Stomach (tissue), 4 donors: ENCODE data around the gene ACTN4.

Experiments used
- POLR2AphosphoS5 ChIP-seq, 3 donors: sonication (generic); formaldehyde crosslinking; IDR thresholded peaks; one replicate each; pipeline ENCODE4 v1.6.1; 2016; ENCODE audit warnings: antibody characterized with exemption in 3 of 3
- TF ChIP-seq, protein P1 (sequence below), 7 experiments: fragments of 450-650 bp in 4 of 7; fragments of 200-600 bp in 3 of 7; sonication (generic) in 3 of 7; IDR thresholded peaks; one replicate each; pipeline ENCODE4 v1.5.1; 2016 to 2019; ENCODE audit warnings: antibody characterized with exemption in 7 of 7, control low read depth in 2 of 7, mild to moderate bottlenecking in 1 of 7

DNA sequence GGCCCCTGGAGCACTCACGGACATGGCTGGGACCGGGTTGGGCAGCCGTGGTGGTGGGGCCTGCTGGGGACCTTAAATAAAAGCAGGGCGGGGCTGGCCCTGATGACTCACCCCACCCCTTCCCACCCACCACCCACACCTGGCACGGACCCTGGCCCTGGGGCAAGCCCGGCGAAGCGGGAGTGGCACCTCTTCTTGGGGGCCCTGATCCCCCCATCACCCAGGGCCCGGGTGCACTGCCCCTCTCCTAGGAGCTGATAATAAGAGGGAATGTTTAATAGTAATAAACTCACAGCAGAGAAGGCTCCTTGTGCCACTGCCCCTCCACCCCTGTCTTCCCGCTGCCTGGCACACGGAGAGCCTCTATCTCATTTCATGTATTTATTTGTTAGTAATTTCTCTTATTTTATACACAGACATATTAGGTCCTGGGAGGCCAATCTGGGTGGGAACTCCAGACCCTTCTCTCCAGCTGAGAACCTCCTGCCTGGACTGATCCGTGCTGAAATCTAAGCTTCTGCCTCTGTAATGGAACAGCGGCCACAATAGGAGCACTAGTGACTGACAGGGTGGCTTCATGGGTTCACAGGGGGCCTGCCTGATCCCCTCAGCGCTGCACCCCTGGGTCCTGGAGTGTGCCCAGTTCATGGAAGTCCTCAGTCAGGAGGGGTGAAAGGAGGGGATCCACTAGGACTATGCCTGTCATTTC is 126.2 kb downstream of the ACTN4 start, which contains the start of gene LGALS7:
- TF ChIP-seq POLR2AphosphoS5 (IDR thresholded peaks at IDR 0.05) = no peak
- TF ChIP-seq, protein P1, sequence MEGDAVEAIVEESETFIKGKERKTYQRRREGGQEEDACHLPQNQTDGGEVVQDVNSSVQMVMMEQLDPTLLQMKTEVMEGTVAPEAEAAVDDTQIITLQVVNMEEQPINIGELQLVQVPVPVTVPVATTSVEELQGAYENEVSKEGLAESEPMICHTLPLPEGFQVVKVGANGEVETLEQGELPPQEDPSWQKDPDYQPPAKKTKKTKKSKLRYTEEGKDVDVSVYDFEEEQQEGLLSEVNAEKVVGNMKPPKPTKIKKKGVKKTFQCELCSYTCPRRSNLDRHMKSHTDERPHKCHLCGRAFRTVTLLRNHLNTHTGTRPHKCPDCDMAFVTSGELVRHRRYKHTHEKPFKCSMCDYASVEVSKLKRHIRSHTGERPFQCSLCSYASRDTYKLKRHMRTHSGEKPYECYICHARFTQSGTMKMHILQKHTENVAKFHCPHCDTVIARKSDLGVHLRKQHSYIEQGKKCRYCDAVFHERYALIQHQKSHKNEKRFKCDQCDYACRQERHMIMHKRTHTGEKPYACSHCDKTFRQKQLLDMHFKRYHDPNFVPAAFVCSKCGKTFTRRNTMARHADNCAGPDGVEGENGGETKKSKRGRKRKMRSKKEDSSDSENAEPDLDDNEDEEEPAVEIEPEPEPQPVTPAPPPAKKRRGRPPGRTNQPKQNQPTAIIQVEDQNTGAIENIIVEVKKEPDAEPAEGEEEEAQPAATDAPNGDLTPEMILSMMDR (IDR thresholded peaks at IDR 0.05) = no peak
